HepG2 (cell line): ENCODE data around the gene PATL2. TPM values are rescaled to one million over a fixed set of nuclear protein-coding genes. Genes with fewer than 3 reads are reported as not detected.

Source experiments
- ATAC-seq: fragments of 200-7000 bp; cut with Tn5 transposase; 3 replicates; pipeline ENCODE4 v1.9.1; 2020; ENCODE audit warnings: mild to moderate bottlenecking, moderate library complexity
- BruUV-seq: library from RNA; stranded (reverse); fragments of 400-500 nt; replicated peaks from 2 replicates; lab custom pipeline; 2021; lab: Mats Ljungman, UMichigan
- CTCF ChIA-PET: fragments of 300-600 bp; formaldehyde crosslinking; extraction: SDS; loops from one replicate; lab custom pipeline; 2021; ENCODE audit warnings: low total read pairs, inconsistent platforms, low intra/inter-chr PET ratio; lab: Yijun Ruan, JAX
- POLR2A ChIA-PET: fragments of 350-600 bp; sonication (Branson Sonifier 250); formaldehyde crosslinking; loops from one replicate; lab custom pipeline; 2020; ENCODE audit warnings: antibody characterized with exemption, inconsistent platforms; lab: Yijun Ruan, JAX
- DNase-seq: peaks from one replicate; pipeline ENCODE4 v3.0.0-alpha.2; 2015; ENCODE audit warnings: low spot score
- FAIRE-seq: peaks from 3 replicates; lab custom pipeline; 2011; peaks lifted over from hg19 to GRCh38; lab: Jason Lieb, UNC
- H2AFZ ChIP-seq: one replicate; pipeline ENCODE4 v1.6.1; 2011; ENCODE audit warnings: low read length, inconsistent platforms
- H3K27ac ChIP-seq: fragments of 300-600 bp; 3 replicates; pipeline ENCODE4 v1.8.0; 2011; ENCODE audit warnings: mixed run types, mild to moderate bottlenecking, mixed read lengths, low read length, inconsistent platforms; ENCODE audit not compliant: insufficient read depth; ENCODE audit errors: extremely low read length
- H3K27me3 ChIP-seq, 2 experiments: fragments of 200-600 bp in 1 of 2; 2 replicates in 1 of 2; 3 replicates in 1 of 2; pipeline versions ENCODE4 v1.6.0 to v1.8.0; 2011; ENCODE audit warnings: low read length in 2 of 2, mild to moderate bottlenecking in 2 of 2, moderate library complexity in 2 of 2, inconsistent platforms in 1 of 2; ENCODE audit not compliant: insufficient read depth in 2 of 2, control insufficient read depth in 1 of 2
- H3K36me3 ChIP-seq, 2 experiments: fragments of 200-600 bp in 1 of 2; replicated peaks in 1 of 2; 2 replicates in 1 of 2; 3 replicates in 1 of 2; pipeline versions ENCODE4 v1.5.1 to v1.8.0; 2011; ENCODE audit warnings: low read length in 2 of 2, inconsistent platforms in 1 of 2; ENCODE audit not compliant: insufficient read depth in 2 of 2, control insufficient read depth in 1 of 2
- H3K4me1 ChIP-seq: 2 replicates; pipeline ENCODE4 v1.5.1; 2012; ENCODE audit warnings: low read length, inconsistent platforms; ENCODE audit not compliant: insufficient read depth
- H3K4me2 ChIP-seq: 2 replicates; pipeline ENCODE4 v1.6.0; 2011; ENCODE audit warnings: low read depth, low read length, inconsistent platforms
- H3K4me3 ChIP-seq, 3 experiments: fragments of 200-600 bp in 1 of 3; sonication (generic), shearing (Covaris generic) in 1 of 3; replicated peaks in 1 of 3; 2 replicates each; pipeline ENCODE4 v1.5.1; 2011 to 2016; ENCODE audit warnings: low read length in 3 of 3, inconsistent platforms in 2 of 3, low read depth in 2 of 3, mild to moderate bottlenecking in 2 of 3, control low read depth in 1 of 3, mixed read lengths in 1 of 3; ENCODE audit not compliant: insufficient read depth in 1 of 3
- H3K79me2 ChIP-seq: one replicate; pipeline ENCODE4 v1.6.1; 2011; ENCODE audit warnings: low read length, inconsistent platforms; ENCODE audit not compliant: insufficient read depth
- H3K9ac ChIP-seq: 2 replicates; pipeline ENCODE4 v1.6.0; 2011; ENCODE audit warnings: mild to moderate bottlenecking, low read depth, low read length, inconsistent platforms; ENCODE audit not compliant: insufficient read depth
- H3K9me3 ChIP-seq: 2 replicates; pipeline ENCODE4 v1.5.1; 2012; ENCODE audit warnings: mild to moderate bottlenecking, low read length
- H4K20me1 ChIP-seq: 2 replicates; pipeline ENCODE4 v1.6.0; 2011; ENCODE audit warnings: inconsistent platforms, mild to moderate bottlenecking, low read length, moderate library complexity; ENCODE audit not compliant: insufficient read depth
- CTCF ChIP-seq: sonication (generic); formaldehyde crosslinking; IDR thresholded peaks from 2 replicates; pipeline ENCODE4 v1.5.0; 2020; ENCODE audit warnings: mild to moderate bottlenecking, missing genetic modification reagents, moderate library complexity
- KDM2A ChIP-seq: sonication (generic); formaldehyde crosslinking; IDR thresholded peaks from 2 replicates; pipeline ENCODE4 v1.4.0; 2020; ENCODE audit warnings: low read depth, missing genetic modification reagents, borderline replicate concordance
- TEAD3 ChIP-seq: optimal IDR thresholded peaks from 2 replicates; pipeline ENCODE3; 2016; ENCODE audit warnings: borderline replicate concordance
- whole genome bisulfite sequencing: methylation state at CpG from one replicate; pipeline ENCODE4 v1.1.6; 2017; ENCODE audit warnings: low lambda C conversion rate; 5-methylcytosine and 5-hydroxymethylcytosine counted together
- in situ Hi-C: cut with HindIII; loops from 2 replicates; pipeline ENCODE4 v1.10.0; 2017; ENCODE audit warnings: low pct_unique_long_range_greater_than_20kb; ENCODE audit not compliant: extremely low pct_ligation_motif_present
- intact Hi-C: fragments of 100-400 bp; cut with micrococcal nuclease; formaldehyde crosslinking; loops from one replicate; pipeline ENCODE4 v1.10.0; 2022; ENCODE audit not compliant: unreplicated experiment
- polyA plus RNA-seq, 8 experiments: library from polyadenylated mRNA; depleted of rRNA in 3 of 8; stranded (reverse) in 7 of 8; unstranded in 1 of 8; fragments of >200 nt; fragmentation: Illumina TruSeq in 4 of 8; extraction: Trizol in 4 of 8; gene quantifications; 2 replicates each; pipeline versions ENCODE4 v1.2.1 to v1.2.3, GENCODE V29; 2011 to 2016; ENCODE audit warnings: low read depth in 4 of 8, missing spikeins in 1 of 8, mixed read lengths in 1 of 8; ENCODE audit not compliant: insufficient read depth in 1 of 8
- total RNA-seq, 5 experiments: library from RNA; depleted of rRNA; stranded (reverse); fragments of >200 nt; fragmentation: Illumina TruSeq; extraction: Trizol; gene quantifications; 2 replicates each; pipeline ENCODE4 v1.2.3, GENCODE V29; 2016; ENCODE audit warnings: low read depth in 1 of 5

PATL2 gene
- total and polyA plus RNA-seq, 2 of the 13 experiments (the other 11 are each of a cell fraction or from before 2014, with no cell fraction given): 0.15 to 0.53 TPM

GRCh38 chr15:44710236-44711095, 657 bp downstream of the PATL2 start (continued):
- TF ChIP-seq CTCF: peak; percentile 57
- TF ChIP-seq, all 625 proteins: peak for 12

- intact Hi-C loops (no loop called here), in situ Hi-C loops (no loop called here)
- no peak for FAIRE-seq
- no peak overlapping the region for H3K9ac ChIP-seq
- no peak for TF ChIP-seq KDM2A (CRISPR knock-in tag)
- peak; percentile 31 for TF ChIP-seq TEAD3 (CRISPR knock-in tag)
- no peaks in the 10 kb centered on the region; a peak in 1 of 5 replicates for H3K27me3 ChIP-seq
- DNase-seq: no peak
- CTCF ChIA-PET: no interaction called here
- no peak for ATAC-seq
- 17% methylated on average over 1 of the region's 2 CpGs for WGBS
- H4K20me1 ChIP-seq: no peaks in the 10 kb centered on the region
- BruUV-seq: no TSS peak
- no peaks in the 10 kb centered on the region for H3K36me3 ChIP-seq
- H3K79me2 ChIP-seq: peaks cover 8% of the 10 kb centered on the region
- H3K9me3 ChIP-seq: no peaks in the 10 kb centered on the region
- H2AFZ ChIP-seq: no peak overlapping the region
- H3K4me3 ChIP-seq: no peak overlapping the region
- POLR2A ChIA-PET: interaction anchor here (0.7 to 1.3 kb wide), 2 partner anchors 12 to 44 kb away, joined by 3 to 7 read pairs; partner anchors contain the start of gene SPG11
- no peak overlapping the region for H3K27ac ChIP-seq
- peaks cover 19% of the 10 kb centered on the region for H3K4me1 ChIP-seq
- H3K4me2 ChIP-seq: no peak overlapping the region
Observed at GRCh38 chr15:44706946-44707636, 4.0 kb downstream of the PATL2 start.
